ENCODE measurements around the gene AJM1. TPM values are rescaled to one million over a fixed set of nuclear protein-coding genes. Genes with fewer than 3 reads are reported as not detected.

The AJM1 gene
- total RNA-seq, 1 experiment from 2014 or later: 1.9 TPM

- H3K9ac ChIP-seq (ENCODE audit: low read length): peak overlapping the region; percentile 100
- DNase-seq: no peak
- H3K27me3 ChIP-seq (ENCODE audit: low read length): no peaks in the 10 kb centered on the region
- no peak overlapping the region for H3K27ac ChIP-seq (ENCODE audit: low read length)
- H3K9me2 ChIP-seq (replicated peaks; ENCODE audit: insufficient read depth, low read length): no peaks in the 10 kb centered on the region
- H4K20me1 ChIP-seq (ENCODE audit: insufficient read depth, low read depth, low read length): no peaks in the 10 kb centered on the region
- peaks cover 45% of the 10 kb centered on the region for H3K79me2 ChIP-seq (ENCODE audit: low read length)
- H3K9me3 ChIP-seq (ENCODE audit: low read length): no peaks in the 10 kb centered on the region
- no peak overlapping the region for H2AFZ ChIP-seq (ENCODE audit: low read length)
- peak overlapping the region; percentile 99 for H3K4me3 ChIP-seq (ENCODE audit: low read length)
- H3K36me3 ChIP-seq (ENCODE audit: insufficient read depth, low read length): peaks cover 15% of the 10 kb centered on the region; the same call in 1 of the 2 replicates
- H3K4me2 ChIP-seq (ENCODE audit: low read depth, low read length, poor library complexity, severe bottlenecking): peak overlapping the region; percentile 99
- peaks cover 37% of the 10 kb centered on the region for H3K4me1 ChIP-seq (ENCODE audit: low read length)
Measured at GRCh38 chr9:136806067-136806466, 36.2 kb upstream of the AJM1 start.

GRCh38 chr9:136806631-136807201 lies 35.6 kb upstream of the AJM1 start:
- H3K9me3 ChIP-seq (ENCODE audit: low read length): no peaks in the 10 kb centered on the region
- H3K4me1 ChIP-seq (ENCODE audit: low read length): peaks cover 36% of the 10 kb centered on the region
- DNase-seq: no peak
- peak overlapping the region; percentile 100 for H3K9ac ChIP-seq (ENCODE audit: low read length)
- peak overlapping the region; percentile 99 for H3K4me3 ChIP-seq (ENCODE audit: low read length)
- no peaks in the 10 kb centered on the region for H3K27me3 ChIP-seq (ENCODE audit: low read length)
- no peaks in the 10 kb centered on the region for H3K9me2 ChIP-seq (replicated peaks; ENCODE audit: insufficient read depth, low read length)
- H4K20me1 ChIP-seq (ENCODE audit: insufficient read depth, low read depth, low read length): no peaks in the 10 kb centered on the region
- no peak overlapping the region for H2AFZ ChIP-seq (ENCODE audit: low read length)
- H3K27ac ChIP-seq (ENCODE audit: low read length): peak overlapping the region; percentile 65; the same call in 1 of the 2 replicates
- H3K36me3 ChIP-seq (ENCODE audit: insufficient read depth, low read length): peaks cover 16% of the 10 kb centered on the region; the same call in 1 of the 2 replicates
- H3K79me2 ChIP-seq (ENCODE audit: low read length): peaks cover 51% of the 10 kb centered on the region
- peak overlapping the region; percentile 99 for H3K4me2 ChIP-seq (ENCODE audit: low read depth, low read length, poor library complexity, severe bottlenecking)

- peak within 1 kb of the TSS; percentile 99 for H3K4me2 ChIP-seq (ENCODE audit: low read depth, low read length, poor library complexity, severe bottlenecking)
- H3K79me2 ChIP-seq (ENCODE audit: low read length): peaks cover 58% of the 10 kb centered on the region
- H4K20me1 ChIP-seq (ENCODE audit: insufficient read depth, low read depth, low read length): no peaks in the 10 kb centered on the region
- H3K27ac ChIP-seq (ENCODE audit: low read length): peak within 1 kb of the TSS; percentile 69
- H3K9me3 ChIP-seq (ENCODE audit: low read length): no peaks in the 10 kb centered on the region
- peak within 1 kb of the TSS; percentile 100 for H3K9ac ChIP-seq (ENCODE audit: low read length)
- H2AFZ ChIP-seq (ENCODE audit: low read length): peak within 1 kb of the TSS; percentile 62; the same call in 1 of the 2 replicates
- H3K36me3 ChIP-seq (ENCODE audit: insufficient read depth, low read length): peaks cover 16% of the 10 kb centered on the region; the same call in 1 of the 2 replicates
- DNase-seq: peak; percentile 93
- no peaks in the 10 kb centered on the region for H3K9me2 ChIP-seq (replicated peaks; ENCODE audit: insufficient read depth, low read length)
- H3K27me3 ChIP-seq (ENCODE audit: low read length): no peaks in the 10 kb centered on the region
- peak within 1 kb of the TSS; percentile 99 for H3K4me3 ChIP-seq (ENCODE audit: low read length)
- H3K4me1 ChIP-seq (ENCODE audit: low read length): peaks cover 38% of the 10 kb centered on the region
Measured at GRCh38 chr9:136807281-136808074, 34.8 kb upstream of the AJM1 start, which contains the start of gene RABL6. Gene RABL6 (plus strand): TSS chr9:136807948. CDS start chr9:136808197, 249 bp downstream.

- no peak overlapping the region; the same call in 1 of the 2 replicates for H2AFZ ChIP-seq (ENCODE audit: low read length)
- H3K4me1 ChIP-seq (ENCODE audit: low read length): peaks cover 38% of the 10 kb centered on the region
- peaks cover 16% of the 10 kb centered on the region; the same call in 1 of the 2 replicates for H3K36me3 ChIP-seq (ENCODE audit: insufficient read depth, low read length)
- H3K9ac ChIP-seq (ENCODE audit: low read length): peak overlapping the region; percentile 100
- peak overlapping the region; percentile 98 for H3K4me3 ChIP-seq (ENCODE audit: low read length)
- no peaks in the 10 kb centered on the region for H4K20me1 ChIP-seq (ENCODE audit: insufficient read depth, low read depth, low read length)
- H3K79me2 ChIP-seq (ENCODE audit: low read length): peaks cover 66% of the 10 kb centered on the region
- peak overlapping the region; percentile 69 for H3K27ac ChIP-seq (ENCODE audit: low read length)
- H3K27me3 ChIP-seq (ENCODE audit: low read length): no peaks in the 10 kb centered on the region
- no peaks in the 10 kb centered on the region for H3K9me3 ChIP-seq (ENCODE audit: low read length)
- H3K4me2 ChIP-seq (ENCODE audit: low read depth, low read length, poor library complexity, severe bottlenecking): peak overlapping the region; percentile 96
- peak; percentile 74 for DNase-seq
- H3K9me2 ChIP-seq (replicated peaks; ENCODE audit: insufficient read depth, low read length): no peaks in the 10 kb centered on the region
Measured at GRCh38 chr9:136808075-136808805, 34.0 kb upstream of the AJM1 start.

- H3K27ac ChIP-seq (ENCODE audit: low read length): no peak overlapping the region; the same call in 1 of the 2 replicates
- H3K36me3 ChIP-seq (ENCODE audit: insufficient read depth, low read length): peaks cover 16% of the 10 kb centered on the region; the same call in 1 of the 2 replicates
- H3K27me3 ChIP-seq (ENCODE audit: low read length): no peaks in the 10 kb centered on the region
- no peak for DNase-seq
- H2AFZ ChIP-seq (ENCODE audit: low read length): no peak overlapping the region
- H3K9ac ChIP-seq (ENCODE audit: low read length): peak overlapping the region; percentile 100
- peaks cover 71% of the 10 kb centered on the region for H3K79me2 ChIP-seq (ENCODE audit: low read length)
- peak overlapping the region; percentile 98 for H3K4me3 ChIP-seq (ENCODE audit: low read length)
- H3K9me2 ChIP-seq (replicated peaks; ENCODE audit: insufficient read depth, low read length): no peaks in the 10 kb centered on the region
- H4K20me1 ChIP-seq (ENCODE audit: insufficient read depth, low read depth, low read length): no peaks in the 10 kb centered on the region
- no peaks in the 10 kb centered on the region for H3K9me3 ChIP-seq (ENCODE audit: low read length)
- peaks cover 38% of the 10 kb centered on the region for H3K4me1 ChIP-seq (ENCODE audit: low read length)
- peak overlapping the region; percentile 96 for H3K4me2 ChIP-seq (ENCODE audit: low read depth, low read length, poor library complexity, severe bottlenecking)
Measured at GRCh38 chr9:136808806-136809158, 33.5 kb upstream of the AJM1 start.

GRCh38 chr9:136814725-136815421 lies 27.4 kb upstream of the AJM1 start:
- peak; percentile 51 for DNase-seq
- Histone ChIP-seq H4K20me1 (ENCODE audit: insufficient read depth, low read depth, low read length) (peaks cover 3% of the 10 kb centered on the region; the same call in 1 of the 2 replicates), H3K79me2 (ENCODE audit: low read length) (peaks cover 77% of the 10 kb centered on the region), H3K36me3 (ENCODE audit: insufficient read depth, low read length) (peaks cover 18% of the 10 kb centered on the region; the same call in 1 of the 2 replicates), H3K4me2 (ENCODE audit: low read depth, low read length, poor library complexity, severe bottlenecking) (no peak overlapping the region), H3K4me3 (ENCODE audit: low read length) (no peak overlapping the region), H3K9me2 (replicated peaks; ENCODE audit: insufficient read depth, low read length) (no peaks in the 10 kb centered on the region), H3K27ac (ENCODE audit: low read length) (peak overlapping the region; percentile 29; the same call in 1 of the 2 replicates), H3K9me3 (ENCODE audit: low read length) (no peaks in the 10 kb centered on the region), H2AFZ (ENCODE audit: low read length) (no peak overlapping the region), H3K9ac (ENCODE audit: low read length) (0 out of 2 replicates have a peak overlapping the region, but pooled peaks have one; percentile 11), H3K27me3 (ENCODE audit: low read length) (no peaks in the 10 kb centered on the region), H3K4me1 (ENCODE audit: low read length) (peaks cover 21% of the 10 kb centered on the region)

- Histone ChIP-seq H3K27me3 (ENCODE audit: low read length) (no peaks in the 10 kb centered on the region), H2AFZ (ENCODE audit: low read length) (no peak overlapping the region), H3K4me3 (ENCODE audit: low read length) (no peak overlapping the region), H3K79me2 (ENCODE audit: low read length) (peaks cover 72% of the 10 kb centered on the region), H3K4me2 (ENCODE audit: low read depth, low read length, poor library complexity, severe bottlenecking) (no peak overlapping the region), H3K9me3 (ENCODE audit: low read length) (no peaks in the 10 kb centered on the region), H3K9ac (ENCODE audit: low read length) (0 out of 2 replicates have a peak overlapping the region, but pooled peaks have one; percentile 11), H3K36me3 (ENCODE audit: insufficient read depth, low read length) (peaks cover 13% of the 10 kb centered on the region; the same call in 1 of the 2 replicates), H3K27ac (ENCODE audit: low read length) (peak overlapping the region; percentile 29; the same call in 1 of the 2 replicates), H3K4me1 (ENCODE audit: low read length) (peaks cover 16% of the 10 kb centered on the region), H4K20me1 (ENCODE audit: insufficient read depth, low read depth, low read length) (peaks cover 4% of the 10 kb centered on the region; the same call in 1 of the 2 replicates), H3K9me2 (replicated peaks; ENCODE audit: insufficient read depth, low read length) (no peaks in the 10 kb centered on the region)
- DNase-seq: no peak
Measured at GRCh38 chr9:136815422-136815782, 26.9 kb upstream of the AJM1 start.

Measured in Karpas-422 (cell line).